H9 (cell line): ENCODE measurements around the gene PHOSPHO2. TPM values are rescaled to one million over a fixed set of nuclear protein-coding genes. Genes with fewer than 3 reads are reported as not detected.

Source experiments
- DNase-seq: peaks from one replicate; pipeline ENCODE4 v3.0.0-alpha.2; 2017
- H2AFZ ChIP-seq: one replicate; pipeline ENCODE4 v1.6.1; 2013; ENCODE audit warnings: mild to moderate bottlenecking, low read length, control low read depth, moderate library complexity
- H2AK5ac ChIP-seq: 2 replicates; pipeline ENCODE4 v1.6.1; 2013; ENCODE audit warnings: low read length, control low read depth, mixed read lengths; ENCODE audit not compliant: insufficient read length
- H2BK120ac ChIP-seq: one replicate; pipeline ENCODE4 v1.6.1; 2013; ENCODE audit warnings: low read depth, mild to moderate bottlenecking, low read length, control low read depth, inconsistent platforms; ENCODE audit not compliant: poor library complexity, severe bottlenecking
- H2BK12ac ChIP-seq: 2 replicates; pipeline ENCODE4 v1.6.1; 2013; ENCODE audit warnings: low read length, control low read depth, mixed read lengths, low read depth; ENCODE audit not compliant: insufficient read length
- H2BK15ac ChIP-seq: 2 replicates; pipeline ENCODE4 v1.6.1; 2013; ENCODE audit warnings: low read depth, low read length, control low read depth
- H2BK20ac ChIP-seq: one replicate; pipeline ENCODE4 v1.6.1; 2013; ENCODE audit warnings: low read depth, mild to moderate bottlenecking, low read length, control low read depth, inconsistent platforms; ENCODE audit not compliant: poor library complexity, severe bottlenecking
- H2BK5ac ChIP-seq: 2 replicates; pipeline ENCODE4 v1.6.1; 2013; ENCODE audit warnings: low read length, control low read depth, mixed read lengths; ENCODE audit not compliant: insufficient read length
- H3K14ac ChIP-seq: 2 replicates; pipeline ENCODE4 v1.6.1; 2013; ENCODE audit warnings: low read length, control low read depth; ENCODE audit not compliant: insufficient read depth
- H3K18ac ChIP-seq: 2 replicates; pipeline ENCODE4 v1.6.1; 2013; ENCODE audit warnings: low read depth, mild to moderate bottlenecking, mixed read lengths, low read length, control low read depth; ENCODE audit not compliant: insufficient read length
- H3K23ac ChIP-seq: 2 replicates; pipeline ENCODE4 v1.6.1; 2013; ENCODE audit warnings: low read length, control low read depth, mixed read lengths, low read depth; ENCODE audit not compliant: insufficient read length
- H3K23me2 ChIP-seq: 2 replicates; pipeline ENCODE4 v1.6.1; 2013; ENCODE audit warnings: low read depth, mild to moderate bottlenecking, mixed read lengths, low read length, control low read depth; ENCODE audit not compliant: insufficient read length, poor library complexity, severe bottlenecking
- H3K27ac ChIP-seq: 2 replicates; pipeline ENCODE4 v1.5.1; 2013; ENCODE audit warnings: low read length, control low read depth, mixed read lengths, low read depth; ENCODE audit not compliant: insufficient read length
- H3K27me3 ChIP-seq: 2 replicates; pipeline ENCODE4 v1.6.1; 2013; ENCODE audit warnings: low read length, control low read depth, inconsistent platforms; ENCODE audit not compliant: insufficient read depth
- H3K4ac ChIP-seq: 2 replicates; pipeline ENCODE4 v1.6.1; 2013; ENCODE audit warnings: low read depth, mild to moderate bottlenecking, control low read depth, inconsistent platforms, low read length, moderate library complexity
- H3K4me1 ChIP-seq: 2 replicates; pipeline ENCODE4 v1.6.1; 2013; ENCODE audit warnings: low read length, control low read depth, inconsistent platforms; ENCODE audit not compliant: insufficient read depth
- H3K4me2 ChIP-seq: 2 replicates; pipeline ENCODE4 v1.6.1; 2013; ENCODE audit warnings: low read length, control low read depth, mixed read lengths; ENCODE audit not compliant: insufficient read length, insufficient read depth
- H3K56ac ChIP-seq: 2 replicates; pipeline ENCODE4 v1.6.1; 2013; ENCODE audit warnings: low read depth, mild to moderate bottlenecking, mixed read lengths, low read length, control low read depth; ENCODE audit not compliant: insufficient read length
- H3K79me1 ChIP-seq: 2 replicates; pipeline ENCODE4 v1.6.1; 2013; ENCODE audit warnings: low read depth, mild to moderate bottlenecking, moderate library complexity, low read length, control low read depth, inconsistent platforms; ENCODE audit not compliant: insufficient read depth, poor library complexity, severe bottlenecking
- H3K79me2 ChIP-seq: 2 replicates; pipeline ENCODE4 v1.6.1; 2013; ENCODE audit warnings: low read length, control low read depth, inconsistent platforms; ENCODE audit not compliant: insufficient read depth
- H3K9ac ChIP-seq: 2 replicates; pipeline ENCODE4 v1.6.1; 2013; ENCODE audit warnings: low read length, control low read depth, mixed read lengths; ENCODE audit not compliant: insufficient read length; ENCODE audit errors: extremely low read depth
- H3K9me3 ChIP-seq: one replicate; pipeline ENCODE4 v1.6.1; 2013; ENCODE audit warnings: low read depth, low read length, inconsistent platforms; ENCODE audit not compliant: control insufficient read depth
- H3T11ph ChIP-seq: one replicate; pipeline ENCODE4 v1.6.1; 2013; ENCODE audit warnings: mild to moderate bottlenecking, low read length, control low read depth, inconsistent platforms
- H4K20me1 ChIP-seq: one replicate; pipeline ENCODE4 v1.6.1; 2013; ENCODE audit not compliant: control insufficient read depth, insufficient read length, insufficient read depth
- H4K5ac ChIP-seq: 2 replicates; pipeline ENCODE4 v1.6.1; 2013; ENCODE audit warnings: low read depth, mild to moderate bottlenecking, mixed read lengths, low read length, control low read depth; ENCODE audit not compliant: insufficient read length
- H4K8ac ChIP-seq: replicated peaks from 2 replicates; pipeline ENCODE4 v1.6.1; 2013; ENCODE audit warnings: low read length, control low read depth, mixed read lengths, low read depth; ENCODE audit not compliant: insufficient read length
- H4K91ac ChIP-seq: 2 replicates; pipeline ENCODE4 v1.6.1; 2013; ENCODE audit warnings: low read depth, mild to moderate bottlenecking, moderate library complexity, mixed read lengths, low read length, control low read depth; ENCODE audit not compliant: insufficient read length
- H3K27ac Mint-ChIP-seq, 3 experiments: 2 replicates in 2 of 3; 3 replicates in 1 of 3; pipeline ENCODE4 v1.8.0; 2020 to 2021; ENCODE audit warnings: mixed read lengths in 3 of 3, mild to moderate bottlenecking in 1 of 3, moderate library complexity in 1 of 3
- H3K27me3 Mint-ChIP-seq: 2 replicates; pipeline ENCODE4 v1.8.0; 2021; ENCODE audit warnings: low read depth, mild to moderate bottlenecking, moderate library complexity, mixed read lengths
- H3K36me3 Mint-ChIP-seq, 3 experiments: 2 replicates in 2 of 3; 3 replicates in 1 of 3; pipeline ENCODE4 v1.8.0; 2020 to 2021; ENCODE audit warnings: low read depth in 3 of 3, mixed read lengths in 3 of 3; ENCODE audit not compliant: insufficient read depth in 1 of 3
- H3K4me1 Mint-ChIP-seq, 2 experiments: 2 replicates each; pipeline ENCODE4 v1.8.0; 2020; ENCODE audit warnings: mixed read lengths in 2 of 2
- H3K4me3 Mint-ChIP-seq, 2 experiments: 2 replicates in 1 of 2; 3 replicates in 1 of 2; pipeline ENCODE4 v1.8.0; 2020 to 2021; ENCODE audit warnings: mild to moderate bottlenecking in 2 of 2, mixed read lengths in 2 of 2, moderate library complexity in 1 of 2
- H3K9me3 Mint-ChIP-seq, 2 experiments: 2 replicates in 1 of 2; 3 replicates in 1 of 2; pipeline ENCODE4 v1.8.0; 2020; ENCODE audit warnings: mild to moderate bottlenecking in 2 of 2, mixed read lengths in 2 of 2, moderate library complexity in 1 of 2
- WGBS: extraction: QIAGEN DNeasy Blood & Tissue Kit; methylation state at CpG from one replicate; pipeline ENCODE4 v1.1.7; 2013; ENCODE audit warnings: missing lambda C conversion rate, low lambda C conversion rate, mixed read lengths; ENCODE audit not compliant: insufficient read length; ENCODE audit errors: extremely low coverage; 5-methylcytosine and 5-hydroxymethylcytosine counted together
- total RNA-seq: library from RNA; stranded (reverse); gene quantifications from 2 replicates; pipeline ENCODE4 v1.2.1, GENCODE V29; 2021
- TF ChIP-seq, protein P1 (sequence below): fragments of 200-600 bp; sonication (generic); conservative IDR thresholded peaks from 3 replicates; pipeline ENCODE4 v1.8.0; 2021; ENCODE audit warnings: antibody characterized with exemption, mild to moderate bottlenecking

The PHOSPHO2 gene
- total RNA-seq, 1 experiment from 2014 or later, result 7.2 TPM

DNA sequence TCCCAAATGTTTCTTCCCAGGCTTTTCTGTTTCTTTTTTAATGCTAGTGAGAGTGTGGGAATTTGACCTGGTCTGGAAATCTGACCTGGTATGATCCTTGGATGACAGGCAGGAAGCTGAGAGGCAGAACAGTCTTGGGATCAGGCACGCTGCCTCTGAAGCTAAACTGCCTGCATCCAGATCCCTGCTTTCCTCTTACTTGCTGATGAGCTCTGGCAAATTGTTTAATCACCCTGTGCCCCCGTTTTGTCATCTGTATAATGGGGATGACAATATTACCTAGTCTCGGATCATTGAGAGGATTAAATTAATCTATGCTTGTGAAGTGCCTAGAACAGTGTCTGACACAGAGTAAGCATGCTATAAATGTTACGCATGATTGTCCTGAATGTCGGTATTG, 42.6 kb downstream of the PHOSPHO2 start:
- Histone ChIP-seq H4K91ac (no peak overlapping the region), H3K23me2 (peaks cover 9% of the 10 kb centered on the region), H4K5ac (no peak overlapping the region), H2BK15ac (no peak overlapping the region), H3T11ph (no peak overlapping the region), H2AFZ (no peak overlapping the region), H3K79me2 (peaks cover 4% of the 10 kb centered on the region; the same call in 1 of the 2 replicates), H3K4ac (no peak overlapping the region), H3K27ac (no peak overlapping the region), H3K79me1 (peaks cover 4% of the 10 kb centered on the region), H2BK120ac (no peak overlapping the region), H3K56ac (no peak overlapping the region), H3K18ac (no peak overlapping the region), H2BK20ac (no peak overlapping the region), H3K4me2 (peak overlapping the region; percentile 17), H3K14ac (no peak overlapping the region), H3K23ac (no peak overlapping the region), H2BK5ac (no peak overlapping the region), H3K4me1 (no peaks in the 10 kb centered on the region), H2BK12ac (no peak overlapping the region), H3K27me3 (no peaks in the 10 kb centered on the region), H4K8ac (no peak overlapping the region), H2AK5ac (no peak overlapping the region), H3K9me3 (no peaks in the 10 kb centered on the region), H4K20me1 (no peaks in the 10 kb centered on the region), H3K9ac (no peak overlapping the region)
- H3K9me3 Mint-ChIP-seq, result peaks cover 3 to 5% of the 10 kb centered on the region in 2 experiments; a peak in 4 of 5 replicates
- H3K4me3 Mint-ChIP-seq, result peak overlapping the region; percentile 42 to 68; a peak in 3 of 5 replicates
- H3K36me3 Mint-ChIP-seq, result peaks cover 26 to 49% (median 40%) of the 10 kb centered on the region in 3 experiments
- no peak for DNase-seq
- WGBS, result no CpG with 5 or more reads among the region's 5 CpGs
- H3K4me1 Mint-ChIP-seq, result peaks cover 36 to 37% of the 10 kb centered on the region in 2 experiments
- H3K27me3 Mint-ChIP-seq, result peaks cover 13% of the 10 kb centered on the region
- peak overlapping the region in 1 of 3 experiments; percentile 49; a peak in 2 of 7 replicates for H3K27ac Mint-ChIP-seq
- TF ChIP-seq, protein P1, sequence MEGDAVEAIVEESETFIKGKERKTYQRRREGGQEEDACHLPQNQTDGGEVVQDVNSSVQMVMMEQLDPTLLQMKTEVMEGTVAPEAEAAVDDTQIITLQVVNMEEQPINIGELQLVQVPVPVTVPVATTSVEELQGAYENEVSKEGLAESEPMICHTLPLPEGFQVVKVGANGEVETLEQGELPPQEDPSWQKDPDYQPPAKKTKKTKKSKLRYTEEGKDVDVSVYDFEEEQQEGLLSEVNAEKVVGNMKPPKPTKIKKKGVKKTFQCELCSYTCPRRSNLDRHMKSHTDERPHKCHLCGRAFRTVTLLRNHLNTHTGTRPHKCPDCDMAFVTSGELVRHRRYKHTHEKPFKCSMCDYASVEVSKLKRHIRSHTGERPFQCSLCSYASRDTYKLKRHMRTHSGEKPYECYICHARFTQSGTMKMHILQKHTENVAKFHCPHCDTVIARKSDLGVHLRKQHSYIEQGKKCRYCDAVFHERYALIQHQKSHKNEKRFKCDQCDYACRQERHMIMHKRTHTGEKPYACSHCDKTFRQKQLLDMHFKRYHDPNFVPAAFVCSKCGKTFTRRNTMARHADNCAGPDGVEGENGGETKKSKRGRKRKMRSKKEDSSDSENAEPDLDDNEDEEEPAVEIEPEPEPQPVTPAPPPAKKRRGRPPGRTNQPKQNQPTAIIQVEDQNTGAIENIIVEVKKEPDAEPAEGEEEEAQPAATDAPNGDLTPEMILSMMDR, result no peak
